Panc1 (cell line): ENCODE results near the gene MT4. TPM values are rescaled to one million over a fixed set of nuclear protein-coding genes. Genes with fewer than 3 reads are reported as not detected.

ENCODE experiments used
- ATAC-seq: fragments of 200-7000 bp; cut with Tn5 transposase; 2 replicates; pipeline ENCODE4 v1.9.1; 2020; ENCODE audit warnings: mild to moderate bottlenecking, moderate library complexity
- BruUV-seq: library from RNA; stranded (reverse); fragments of 400-500 nt; replicated peaks from 2 replicates; lab custom pipeline; 2021; lab: Mats Ljungman, UMichigan
- CTCF ChIA-PET: fragments of 300-600 bp; sonication (Branson Sonifier 250); formaldehyde crosslinking; loops from one replicate; lab custom pipeline; 2022; ENCODE audit warnings: antibody characterized with exemption; lab: Charles Lee
- POLR2A ChIA-PET: fragments of 300-600 bp; sonication (Branson Sonifier 250); formaldehyde crosslinking; loops from one replicate; lab custom pipeline; 2022; ENCODE audit warnings: antibody characterized with exemption; lab: Charles Lee
- DNase-seq: peaks from one replicate; pipeline ENCODE4 v3.0.0-alpha.2; 2010; ENCODE audit warnings: low read depth, low spot score
- H3K27ac ChIP-seq: 2 replicates; pipeline ENCODE4 v1.5.1; 2011; ENCODE audit warnings: mild to moderate bottlenecking, low read length, inconsistent platforms
- H3K27me3 ChIP-seq: fragments of 200-500 bp; sonication (Bioruptor generic); 2 replicates; pipeline ENCODE4 v1.6.0; 2014; ENCODE audit warnings: low read length, inconsistent platforms; ENCODE audit not compliant: control insufficient read depth, insufficient read depth
- H3K36me3 ChIP-seq: fragments of 200-500 bp; sonication (Bioruptor generic); 2 replicates; pipeline ENCODE4 v1.5.1; 2014; ENCODE audit warnings: inconsistent platforms, mild to moderate bottlenecking, low read length, moderate library complexity; ENCODE audit not compliant: control insufficient read depth, insufficient read depth
- H3K4me1 ChIP-seq: 2 replicates; pipeline ENCODE4 v1.5.1; 2011; ENCODE audit warnings: inconsistent platforms, mild to moderate bottlenecking, low read length, moderate library complexity; ENCODE audit not compliant: control insufficient read depth, insufficient read depth
- H3K4me3 ChIP-seq, 2 experiments: 2 replicates each; pipeline ENCODE4 v1.5.1; 2011 to 2012; ENCODE audit warnings: low read depth in 2 of 2, low read length in 2 of 2, mild to moderate bottlenecking in 2 of 2, inconsistent platforms in 1 of 2, moderate library complexity in 1 of 2
- H3K9me3 ChIP-seq: fragments of 200-500 bp; sonication (Bioruptor generic); 2 replicates; pipeline ENCODE4 v1.5.1; 2014; ENCODE audit warnings: low read depth, mild to moderate bottlenecking, inconsistent platforms, low read length, moderate library complexity; ENCODE audit not compliant: control insufficient read depth, insufficient read depth
- POLR2AphosphoS5 ChIP-seq: IDR thresholded peaks from 2 replicates; pipeline ENCODE4 v1.6.1; 2012; ENCODE audit warnings: mild to moderate bottlenecking, low read depth, low read length, moderate library complexity
- SIN3A ChIP-seq: IDR thresholded peaks from 2 replicates; pipeline ENCODE4 v1.6.1; 2012; ENCODE audit warnings: low read depth, mild to moderate bottlenecking, low read length, moderate library complexity, borderline replicate concordance; ENCODE audit not compliant: insufficient read depth
- TCF7L2 ChIP-seq: IDR thresholded peaks from 2 replicates; pipeline ENCODE4 v1.6.1; 2011; ENCODE audit warnings: mild to moderate bottlenecking, low read depth, low read length, inconsistent platforms
- in situ Hi-C: cut with HindIII; loops from 2 replicates; pipeline ENCODE4 v1.10.0; 2016; ENCODE audit warnings: low sequenced_read_pairs, low pct_unique_long_range_greater_than_20kb
- intact Hi-C: fragments of 100-400 bp; cut with micrococcal nuclease; formaldehyde crosslinking; loops from one replicate; pipeline ENCODE4 v1.10.0; 2022; ENCODE audit not compliant: unreplicated experiment
- total RNA-seq: library from RNA; stranded (reverse); gene quantifications from one replicate; pipeline ENCODE4 v1.2.1, GENCODE V29; 2021; ENCODE audit not compliant: unreplicated experiment
- TF ChIP-seq, protein P1 (sequence below): fragments of 450-650 bp; IDR thresholded peaks from 2 replicates; pipeline ENCODE4 v1.5.1; 2017; ENCODE audit warnings: mild to moderate bottlenecking
- TF ChIP-seq, protein P2 (sequence below), 2 experiments: IDR thresholded peaks; 2 replicates each; pipeline ENCODE4 v1.6.1; 2011 to 2012; ENCODE audit warnings: low read depth in 2 of 2, control low read depth in 1 of 2, low read length in 1 of 2, mild to moderate bottlenecking in 1 of 2, moderate library complexity in 1 of 2; ENCODE audit not compliant: insufficient read depth in 1 of 2

The MT4 gene
- total RNA-seq, 1 experiment from 2014 or later: not detected

DNA sequence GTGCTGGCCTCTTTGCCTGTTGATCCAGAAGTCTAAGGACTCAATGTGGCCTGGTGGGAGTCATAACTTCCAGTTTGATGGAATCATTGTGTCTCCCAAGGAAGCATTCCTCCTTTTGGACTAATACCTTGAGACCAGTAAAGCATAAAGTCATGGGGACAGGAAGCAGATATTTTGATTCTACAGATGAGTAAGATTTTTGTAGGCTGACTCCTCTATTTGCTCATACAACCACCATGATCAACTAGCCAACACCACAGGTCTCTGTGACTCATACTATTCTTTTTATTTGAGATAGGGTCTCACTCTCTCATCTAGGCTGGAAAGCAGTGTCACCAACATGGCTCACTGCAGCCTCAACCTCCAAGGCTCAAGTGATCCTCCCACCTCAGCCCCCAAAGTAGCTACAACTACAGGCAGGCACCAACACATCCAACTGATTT is 49.7 kb downstream of the MT4 start:
- ATAC-seq (peak; percentile 7), DNase-seq (no peak)
- BruUV-seq: no TSS peak
- in situ Hi-C loops (no loop called here), intact Hi-C loops (no loop called here)
- Histone ChIP-seq H3K4me1 (peaks cover 60% of the 10 kb centered on the region), H3K9me3 (no peaks in the 10 kb centered on the region), H3K4me3 (no peak overlapping the region), H3K27me3 (no peaks in the 10 kb centered on the region), H3K27ac (peak overlapping the region; percentile 94), H3K36me3 (no peaks in the 10 kb centered on the region)
- CTCF ChIA-PET: no interaction called here
- TF ChIP-seq, protein P1, sequence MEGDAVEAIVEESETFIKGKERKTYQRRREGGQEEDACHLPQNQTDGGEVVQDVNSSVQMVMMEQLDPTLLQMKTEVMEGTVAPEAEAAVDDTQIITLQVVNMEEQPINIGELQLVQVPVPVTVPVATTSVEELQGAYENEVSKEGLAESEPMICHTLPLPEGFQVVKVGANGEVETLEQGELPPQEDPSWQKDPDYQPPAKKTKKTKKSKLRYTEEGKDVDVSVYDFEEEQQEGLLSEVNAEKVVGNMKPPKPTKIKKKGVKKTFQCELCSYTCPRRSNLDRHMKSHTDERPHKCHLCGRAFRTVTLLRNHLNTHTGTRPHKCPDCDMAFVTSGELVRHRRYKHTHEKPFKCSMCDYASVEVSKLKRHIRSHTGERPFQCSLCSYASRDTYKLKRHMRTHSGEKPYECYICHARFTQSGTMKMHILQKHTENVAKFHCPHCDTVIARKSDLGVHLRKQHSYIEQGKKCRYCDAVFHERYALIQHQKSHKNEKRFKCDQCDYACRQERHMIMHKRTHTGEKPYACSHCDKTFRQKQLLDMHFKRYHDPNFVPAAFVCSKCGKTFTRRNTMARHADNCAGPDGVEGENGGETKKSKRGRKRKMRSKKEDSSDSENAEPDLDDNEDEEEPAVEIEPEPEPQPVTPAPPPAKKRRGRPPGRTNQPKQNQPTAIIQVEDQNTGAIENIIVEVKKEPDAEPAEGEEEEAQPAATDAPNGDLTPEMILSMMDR: no peak
- TF ChIP-seq POLR2AphosphoS5 (no peak), SIN3A (no peak), TCF7L2 (no peak)
- TF ChIP-seq, protein P2, sequence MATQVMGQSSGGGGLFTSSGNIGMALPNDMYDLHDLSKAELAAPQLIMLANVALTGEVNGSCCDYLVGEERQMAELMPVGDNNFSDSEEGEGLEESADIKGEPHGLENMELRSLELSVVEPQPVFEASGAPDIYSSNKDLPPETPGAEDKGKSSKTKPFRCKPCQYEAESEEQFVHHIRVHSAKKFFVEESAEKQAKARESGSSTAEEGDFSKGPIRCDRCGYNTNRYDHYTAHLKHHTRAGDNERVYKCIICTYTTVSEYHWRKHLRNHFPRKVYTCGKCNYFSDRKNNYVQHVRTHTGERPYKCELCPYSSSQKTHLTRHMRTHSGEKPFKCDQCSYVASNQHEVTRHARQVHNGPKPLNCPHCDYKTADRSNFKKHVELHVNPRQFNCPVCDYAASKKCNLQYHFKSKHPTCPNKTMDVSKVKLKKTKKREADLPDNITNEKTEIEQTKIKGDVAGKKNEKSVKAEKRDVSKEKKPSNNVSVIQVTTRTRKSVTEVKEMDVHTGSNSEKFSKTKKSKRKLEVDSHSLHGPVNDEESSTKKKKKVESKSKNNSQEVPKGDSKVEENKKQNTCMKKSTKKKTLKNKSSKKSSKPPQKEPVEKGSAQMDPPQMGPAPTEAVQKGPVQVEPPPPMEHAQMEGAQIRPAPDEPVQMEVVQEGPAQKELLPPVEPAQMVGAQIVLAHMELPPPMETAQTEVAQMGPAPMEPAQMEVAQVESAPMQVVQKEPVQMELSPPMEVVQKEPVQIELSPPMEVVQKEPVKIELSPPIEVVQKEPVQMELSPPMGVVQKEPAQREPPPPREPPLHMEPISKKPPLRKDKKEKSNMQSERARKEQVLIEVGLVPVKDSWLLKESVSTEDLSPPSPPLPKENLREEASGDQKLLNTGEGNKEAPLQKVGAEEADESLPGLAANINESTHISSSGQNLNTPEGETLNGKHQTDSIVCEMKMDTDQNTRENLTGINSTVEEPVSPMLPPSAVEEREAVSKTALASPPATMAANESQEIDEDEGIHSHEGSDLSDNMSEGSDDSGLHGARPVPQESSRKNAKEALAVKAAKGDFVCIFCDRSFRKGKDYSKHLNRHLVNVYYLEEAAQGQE (IDR thresholded peaks at IDR 0.05; ENCODE audit: insufficient read depth in 1 of 2, low read depth in 2 of 2, low read length in 1 of 2): no peak
- POLR2A ChIA-PET: no interaction called here

DNA sequence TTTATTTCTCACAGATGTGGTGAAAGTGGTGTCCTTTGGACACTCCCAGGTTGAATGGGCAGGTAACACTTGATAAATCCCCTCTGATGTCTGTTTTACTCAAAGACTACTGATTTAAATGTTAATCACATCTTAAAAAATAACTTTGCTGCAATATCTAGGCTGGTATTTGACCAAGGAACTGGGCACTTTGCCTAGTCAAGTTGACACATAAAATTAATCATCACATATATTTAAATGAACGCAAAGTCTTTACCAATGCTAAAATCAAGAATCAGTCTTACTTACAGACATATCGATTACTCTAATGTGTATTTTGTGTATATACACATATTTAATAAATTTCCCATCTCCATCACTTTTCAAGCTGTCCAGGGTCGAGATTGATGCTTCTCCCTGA is 50.5 kb downstream of the MT4 start:
- BruUV-seq: no TSS peak
- Histone ChIP-seq H3K4me1 (peaks cover 57% of the 10 kb centered on the region), H3K36me3 (no peaks in the 10 kb centered on the region), H3K27ac (peak overlapping the region; percentile 94), H3K4me3 (no peak overlapping the region), H3K27me3 (no peaks in the 10 kb centered on the region), H3K9me3 (no peaks in the 10 kb centered on the region)
- intact Hi-C loops: no loop called here
- POLR2A ChIA-PET: no interaction called here
- no peak for ATAC-seq
- TF ChIP-seq, protein P2 (IDR thresholded peaks at IDR 0.05; ENCODE audit: insufficient read depth in 1 of 2, low read depth in 2 of 2, low read length in 1 of 2): no peak
- TF ChIP-seq SIN3A (no peak), TCF7L2 (no peak), POLR2AphosphoS5 (no peak)
- TF ChIP-seq, protein P1: no peak
- no peak for DNase-seq
- in situ Hi-C loops: no loop called here
- CTCF ChIA-PET: interaction anchor here (0.6 to 0.7 kb wide), 2 partner anchors 21 to 86 kb away, joined by 3 to 4 read pairs; no protein-coding TSS in a partner anchor
